ENCODE data around the gene KAZN.

KAZN gene

GRCh38 chr1:15146142-15146680, 547.7 kb downstream of the KAZN start:
- no peak for DNase-seq (ENCODE audit: low read depth)
- no peak for TF ChIP-seq CTCF (IDR thresholded peaks at IDR 0.05; ENCODE audit: low read depth, low read length, missing control alignments)
- no peak overlapping the region for H3K4me3 ChIP-seq (ENCODE audit: low read depth, low read length)

GRCh38 chr1:15146971-15147376, 548.5 kb downstream of the KAZN start:
- no peak overlapping the region for H3K4me3 ChIP-seq (ENCODE audit: low read depth, low read length)
- DNase-seq (ENCODE audit: low read depth) = no peak
- no peak for TF ChIP-seq CTCF (IDR thresholded peaks at IDR 0.05; ENCODE audit: low read depth, low read length, missing control alignments)

- DNase-seq (ENCODE audit: low read depth) = no peak
- TF ChIP-seq CTCF (IDR thresholded peaks at IDR 0.05; ENCODE audit: low read depth, low read length, missing control alignments) = no peak
- no peak overlapping the region for H3K4me3 ChIP-seq (ENCODE audit: low read depth, low read length)
These were observed 549.5 kb downstream of the KAZN start for GRCh38 chr1:15148004-15148403.

GRCh38 chr1:15148475-15148874, 550.0 kb downstream of the KAZN start:
- no peak for TF ChIP-seq CTCF (IDR thresholded peaks at IDR 0.05; ENCODE audit: low read depth, low read length, missing control alignments)

GRCh38 chr1:15148941-15149340, 550.5 kb downstream of the KAZN start:
- no peak for DNase-seq (ENCODE audit: low read depth)
- TF ChIP-seq CTCF (IDR thresholded peaks at IDR 0.05; ENCODE audit: low read depth, low read length, missing control alignments) = no peak
- H3K4me3 ChIP-seq (ENCODE audit: low read depth, low read length) = no peak overlapping the region

More at GRCh38 chr1:15148475-15148874, 550.0 kb downstream of the KAZN start:
- no peak for DNase-seq (ENCODE audit: low read depth)
- no peak overlapping the region for H3K4me3 ChIP-seq (ENCODE audit: low read depth, low read length)

GRCh38 chr1:15150376-15150775, 551.9 kb downstream of the KAZN start:
- no peak overlapping the region for H3K4me3 ChIP-seq (ENCODE audit: low read depth, low read length)
- TF ChIP-seq CTCF (IDR thresholded peaks at IDR 0.05; ENCODE audit: low read depth, low read length, missing control alignments) = no peak
- no peak for DNase-seq (ENCODE audit: low read depth)

GRCh38 chr1:15151377-15151806, 552.9 kb downstream of the KAZN start:
- no peak overlapping the region for H3K4me3 ChIP-seq (ENCODE audit: low read depth, low read length)
- DNase-seq (ENCODE audit: low read depth) = no peak
- TF ChIP-seq CTCF (IDR thresholded peaks at IDR 0.05; ENCODE audit: low read depth, low read length, missing control alignments) = no peak

Measured in GM12864 (cell line).